Retinal pigment epithelial cell (primary cell): ENCODE results near the gene SPATA32.

ENCODE experiments used
- DNase-seq: peaks from one replicate; pipeline ENCODE4 v3.0.0-alpha.2; 2010; ENCODE audit warnings: low read depth
- H3K4me3 ChIP-seq: 2 replicates; pipeline ENCODE4 v1.5.1; 2011; ENCODE audit warnings: mild to moderate bottlenecking, low read length, control low read depth, moderate library complexity
- CTCF ChIP-seq: conservative IDR thresholded peaks from 2 replicates; pipeline ENCODE4 v1.5.1; 2011; ENCODE audit warnings: low read depth, low read length, control low read depth, inconsistent platforms

Gene SPATA32

GRCh38 chr17:45261577-45262515 is at the start of gene SPATA32:
Gene SPATA32, minus strand, starts transcription at chr17:45262094. Its CDS starts 78 bp downstream, at chr17:45262016.
- DNase-seq: no peak
- TF ChIP-seq CTCF: no peak
- H3K4me3 ChIP-seq: peak within 1 kb of the TSS; percentile 55

GRCh38 chr17:45311401-45311759 is 49.5 kb upstream of the SPATA32 start:
- peak; percentile 32 for TF ChIP-seq CTCF
- DNase-seq: no peak
- no peak overlapping the region for H3K4me3 ChIP-seq

GRCh38 chr17:45310380-45311324 is 48.8 kb upstream of the SPATA32 start:
- TF ChIP-seq CTCF: no peak
- H3K4me3 ChIP-seq: no peak overlapping the region
- DNase-seq: no peak

- no peak for DNase-seq
- H3K4me3 ChIP-seq: no peak overlapping the region
- no peak for TF ChIP-seq CTCF
Observed at GRCh38 chr17:45309400-45309799, 47.5 kb upstream of the SPATA32 start.

GRCh38 chr17:45308840-45309239 is 46.9 kb upstream of the SPATA32 start:
- DNase-seq: no peak
- TF ChIP-seq CTCF: no peak
- no peak overlapping the region for H3K4me3 ChIP-seq

GRCh38 chr17:45308016-45308365 is 46.1 kb upstream of the SPATA32 start:
- H3K4me3 ChIP-seq: no peak overlapping the region
- no peak for DNase-seq
- TF ChIP-seq CTCF: no peak
